ENCODE results near the gene C3orf18.

The C3orf18 gene

DNA sequence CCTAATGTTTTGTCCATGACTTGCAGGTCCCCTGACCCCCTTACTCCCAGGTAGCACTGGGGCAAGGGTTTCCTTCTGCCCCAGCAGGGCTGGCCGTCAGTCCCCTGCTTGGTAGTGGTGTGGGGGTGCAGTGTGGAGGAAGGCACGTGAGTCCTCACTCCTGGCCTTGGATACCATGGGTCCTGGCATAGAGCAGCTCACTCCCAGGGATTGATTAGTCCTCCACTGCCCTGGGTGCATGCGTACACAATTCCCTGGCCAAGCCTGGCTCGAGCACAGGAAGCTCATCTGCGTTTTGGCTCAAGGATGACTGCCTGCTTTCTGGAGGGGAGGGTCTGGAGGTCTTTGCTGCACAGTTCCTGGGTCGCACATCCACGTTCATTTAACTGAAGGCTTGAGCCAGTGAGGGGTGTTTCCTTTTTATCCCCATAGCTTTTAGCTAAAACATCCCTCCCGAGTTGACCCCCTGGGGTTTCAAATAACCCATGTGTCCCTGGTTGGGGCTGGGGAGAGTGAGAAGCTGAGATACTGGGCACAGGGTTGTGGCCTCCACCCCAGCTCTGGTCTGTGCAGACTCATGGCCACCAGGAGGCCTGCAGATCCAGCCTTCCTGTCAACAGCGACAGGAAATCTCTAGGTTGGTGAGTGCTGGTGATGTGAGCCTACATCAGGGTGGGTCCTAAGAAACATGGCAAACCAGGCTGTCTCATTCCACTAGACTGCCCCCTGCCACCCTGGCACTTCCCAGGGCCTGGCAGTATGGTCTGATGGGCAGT lies 13.3 kb upstream of the C3orf18 start:
- Histone ChIP-seq H3K9me3 (ENCODE audit: severe bottlenecking) (no peaks in the 10 kb centered on the region), H3K27me3 (ENCODE audit: insufficient read depth, low read depth, severe bottlenecking) (no peaks in the 10 kb centered on the region), H3K27ac (no peak overlapping the region; the same call in none of the 2 replicates), H3K4me3 (ENCODE audit: low read depth, low read length) (no peak overlapping the region), H3K36me3 (no peaks in the 10 kb centered on the region; the same call in 1 of the 2 replicates)
- TF ChIP-seq, protein P1, sequence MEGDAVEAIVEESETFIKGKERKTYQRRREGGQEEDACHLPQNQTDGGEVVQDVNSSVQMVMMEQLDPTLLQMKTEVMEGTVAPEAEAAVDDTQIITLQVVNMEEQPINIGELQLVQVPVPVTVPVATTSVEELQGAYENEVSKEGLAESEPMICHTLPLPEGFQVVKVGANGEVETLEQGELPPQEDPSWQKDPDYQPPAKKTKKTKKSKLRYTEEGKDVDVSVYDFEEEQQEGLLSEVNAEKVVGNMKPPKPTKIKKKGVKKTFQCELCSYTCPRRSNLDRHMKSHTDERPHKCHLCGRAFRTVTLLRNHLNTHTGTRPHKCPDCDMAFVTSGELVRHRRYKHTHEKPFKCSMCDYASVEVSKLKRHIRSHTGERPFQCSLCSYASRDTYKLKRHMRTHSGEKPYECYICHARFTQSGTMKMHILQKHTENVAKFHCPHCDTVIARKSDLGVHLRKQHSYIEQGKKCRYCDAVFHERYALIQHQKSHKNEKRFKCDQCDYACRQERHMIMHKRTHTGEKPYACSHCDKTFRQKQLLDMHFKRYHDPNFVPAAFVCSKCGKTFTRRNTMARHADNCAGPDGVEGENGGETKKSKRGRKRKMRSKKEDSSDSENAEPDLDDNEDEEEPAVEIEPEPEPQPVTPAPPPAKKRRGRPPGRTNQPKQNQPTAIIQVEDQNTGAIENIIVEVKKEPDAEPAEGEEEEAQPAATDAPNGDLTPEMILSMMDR (IDR thresholded peaks at IDR 0.05; ENCODE audit: low read depth, low read length): peak; percentile 22; the same call in 1 of the 2 replicates
- DNase-seq: no peak

DNA sequence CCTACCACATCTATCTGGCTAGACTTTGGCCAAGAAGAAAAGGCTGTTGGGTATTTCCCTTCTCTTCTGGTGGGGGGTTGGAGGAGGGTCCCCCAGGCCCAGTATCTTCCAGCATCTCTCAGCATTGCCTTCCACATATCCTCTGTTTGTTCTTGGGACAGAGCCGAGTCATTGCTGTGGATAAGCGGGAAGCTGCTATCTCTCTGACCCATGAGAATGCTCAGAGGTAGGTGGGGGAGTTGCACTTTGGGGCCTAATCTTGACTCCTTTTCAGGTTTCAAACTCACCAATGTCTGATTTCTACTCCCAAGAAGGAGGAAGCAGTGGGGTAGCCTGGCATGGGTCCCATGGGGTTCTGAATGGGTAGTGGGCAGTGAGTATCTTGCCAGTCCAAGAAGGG lies 9.8 kb upstream of the C3orf18 start:
- no peaks in the 10 kb centered on the region for H3K9me3 ChIP-seq (ENCODE audit: severe bottlenecking)
- DNase-seq: no peak
- TF ChIP-seq, protein P1 (IDR thresholded peaks at IDR 0.05; ENCODE audit: low read depth, low read length): no peak
- H3K36me3 ChIP-seq: no peaks in the 10 kb centered on the region; the same call in 1 of the 2 replicates
- peak overlapping the region; percentile 80 for H3K27ac ChIP-seq
- no peak overlapping the region for H3K4me3 ChIP-seq (ENCODE audit: low read depth, low read length)
- H3K27me3 ChIP-seq (ENCODE audit: insufficient read depth, low read depth, severe bottlenecking): no peaks in the 10 kb centered on the region

DNA sequence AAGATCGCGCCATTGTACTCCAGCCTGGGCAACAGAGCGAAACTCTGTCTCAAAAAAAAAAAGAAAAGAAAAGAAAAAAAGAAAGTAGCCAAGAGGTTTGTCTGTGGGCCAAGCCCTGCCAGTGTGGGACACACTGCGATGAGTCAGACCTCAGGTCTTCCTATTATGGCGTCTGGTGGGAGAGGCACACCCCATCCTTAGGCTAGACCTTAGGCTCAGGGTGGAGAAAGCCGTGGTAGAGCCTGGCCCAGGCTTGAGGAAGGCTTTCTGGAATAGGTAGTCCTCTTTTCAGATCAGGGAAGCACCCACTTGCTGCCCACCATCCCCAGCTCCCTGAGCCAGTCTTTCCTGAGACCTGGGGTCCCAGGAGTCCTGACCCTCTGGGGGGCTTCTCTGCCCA lies 7.8 kb upstream of the C3orf18 start:
- Histone ChIP-seq H3K27me3 (ENCODE audit: insufficient read depth, low read depth, severe bottlenecking) (no peaks in the 10 kb centered on the region), H3K4me3 (ENCODE audit: low read depth, low read length) (no peak overlapping the region), H3K27ac (peak overlapping the region; percentile 80), H3K36me3 (no peaks in the 10 kb centered on the region), H3K9me3 (ENCODE audit: severe bottlenecking) (no peaks in the 10 kb centered on the region)
- no peak for DNase-seq
- TF ChIP-seq, protein P1 (IDR thresholded peaks at IDR 0.05; ENCODE audit: low read depth, low read length): no peak

DNA sequence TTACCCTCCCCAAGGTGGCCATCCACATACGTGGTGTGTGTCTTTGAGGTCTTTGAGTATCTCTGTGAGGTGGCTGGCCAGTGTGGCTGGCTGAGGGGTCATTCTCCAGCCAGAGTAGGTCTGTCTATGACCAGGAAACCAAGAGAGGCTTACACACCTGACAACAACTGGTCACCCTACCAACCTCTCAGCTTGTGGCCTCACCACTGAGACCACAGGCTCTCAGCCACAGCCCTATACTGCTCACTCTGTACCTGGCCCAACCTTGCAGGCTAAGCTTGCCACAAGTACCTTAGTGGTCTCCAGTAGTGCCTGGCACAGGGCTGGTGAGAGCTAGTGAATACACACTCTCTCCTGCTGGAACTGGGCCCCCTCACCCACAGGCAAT lies 6.9 kb upstream of the C3orf18 start:
- TF ChIP-seq, protein P1 (IDR thresholded peaks at IDR 0.05; ENCODE audit: low read depth, low read length): no peak
- Histone ChIP-seq H3K27ac (no peak overlapping the region), H3K36me3 (no peaks in the 10 kb centered on the region), H3K4me3 (ENCODE audit: low read depth, low read length) (no peak overlapping the region), H3K27me3 (ENCODE audit: insufficient read depth, low read depth, severe bottlenecking) (no peaks in the 10 kb centered on the region), H3K9me3 (ENCODE audit: severe bottlenecking) (no peaks in the 10 kb centered on the region)
- no peak for DNase-seq

DNA sequence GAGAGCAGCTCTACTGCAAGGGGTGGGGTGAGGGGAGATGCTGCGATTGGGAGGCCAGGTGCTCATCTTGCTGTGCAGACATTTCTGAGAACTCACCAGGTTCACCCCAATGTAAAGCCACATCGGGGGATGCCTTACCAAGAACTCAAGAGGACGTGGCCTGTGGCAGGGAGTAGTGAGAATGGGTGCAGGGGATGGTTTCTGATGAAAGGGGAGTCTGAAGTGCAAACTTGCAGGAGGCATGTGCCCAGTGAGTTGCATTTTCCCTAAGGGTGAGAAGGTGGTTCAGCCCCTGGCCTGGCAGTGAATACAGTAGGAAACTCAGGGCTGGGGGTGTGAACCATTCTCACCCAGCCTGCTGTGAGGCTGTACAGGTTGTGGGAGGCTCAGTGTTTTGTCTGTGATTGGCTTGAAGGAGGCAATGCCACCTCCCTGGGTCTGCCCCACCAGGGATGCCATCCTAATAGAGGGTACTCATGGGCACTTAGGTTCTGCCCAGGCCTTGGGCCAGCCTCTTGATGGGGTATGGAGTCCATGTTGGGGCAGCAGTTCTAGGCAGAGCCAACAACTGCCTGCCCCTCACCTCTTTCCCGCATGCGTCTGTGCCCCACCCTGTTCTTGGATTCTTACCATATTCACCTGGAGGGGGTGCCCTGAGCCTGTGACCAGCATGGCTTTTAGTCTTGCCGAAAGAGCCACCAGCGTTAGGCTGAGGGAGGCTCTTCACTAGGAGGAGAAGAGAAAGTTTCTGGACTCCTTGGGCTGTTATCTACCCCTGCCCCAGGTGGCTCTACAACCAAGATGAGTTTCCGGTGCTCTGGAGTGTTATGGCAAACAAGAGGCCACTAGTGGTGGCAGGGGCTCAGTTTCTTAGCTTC lies 6.3 kb upstream of the C3orf18 start:
- no peak overlapping the region for H3K27ac ChIP-seq
- H3K36me3 ChIP-seq: no peaks in the 10 kb centered on the region
- no peaks in the 10 kb centered on the region for H3K9me3 ChIP-seq (ENCODE audit: severe bottlenecking)
- H3K4me3 ChIP-seq (ENCODE audit: low read depth, low read length): no peak overlapping the region
- DNase-seq: no peak
- TF ChIP-seq, protein P1 (IDR thresholded peaks at IDR 0.05; ENCODE audit: low read depth, low read length): no peak
- no peaks in the 10 kb centered on the region for H3K27me3 ChIP-seq (ENCODE audit: insufficient read depth, low read depth, severe bottlenecking)
